Measurements from ENCODE around the gene TOP3A. TPM values are rescaled to one million over a fixed set of nuclear protein-coding genes. Genes with fewer than 3 reads are reported as not detected.

TOP3A gene
- total RNA-seq, 1 experiment from 2014 or later, result 52.2 TPM

DNA sequence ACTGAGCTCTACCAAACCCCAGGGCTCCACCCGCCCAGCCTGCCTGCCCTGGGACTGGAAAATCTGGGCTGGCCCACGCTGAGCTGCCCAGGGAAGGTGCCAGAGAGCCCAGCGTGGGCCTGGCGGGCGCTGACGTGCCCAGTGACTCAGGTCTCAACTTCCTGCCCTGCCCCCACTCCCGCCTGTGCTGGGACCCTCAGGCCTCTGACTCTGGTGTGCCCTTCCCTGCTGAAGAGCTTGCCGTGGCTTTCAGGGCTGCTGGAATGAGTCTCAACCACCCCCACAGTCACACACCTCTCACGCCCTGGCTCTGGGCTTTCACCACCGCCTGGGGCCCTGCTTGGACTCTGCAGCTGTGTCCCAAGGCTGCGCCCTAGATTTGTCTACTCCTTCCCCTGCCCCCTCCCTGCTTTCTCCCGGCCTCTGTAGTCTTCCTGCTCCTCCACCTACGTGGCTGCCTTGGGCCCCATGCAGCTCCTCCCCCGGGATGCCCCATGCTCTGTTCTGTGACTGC, 79.0 kb downstream of the TOP3A start:
- Histone ChIP-seq H4K20me1 (ENCODE audit: insufficient read depth) (no peaks in the 10 kb centered on the region), H3K9me3 (ENCODE audit: insufficient read depth, low read depth) (no peaks in the 10 kb centered on the region), H3F3A (ENCODE audit: insufficient read depth, low read depth) (peaks cover 7% of the 10 kb centered on the region; the same call in 1 of the 2 replicates), H3K36me3 (ENCODE audit: low read depth) (no peaks in the 10 kb centered on the region), H3K4me1 (replicated peaks; ENCODE audit: insufficient read depth) (peaks cover 17% of the 10 kb centered on the region), H3K27ac (peak overlapping the region; percentile 46), H3K9me2 (ENCODE audit: insufficient read depth) (no peaks in the 10 kb centered on the region), H3K4me3 (no peak overlapping the region), H3K27me3 (ENCODE audit: insufficient read depth, low read depth) (no peaks in the 10 kb centered on the region), H3K79me2 (ENCODE audit: low read depth) (no peaks in the 10 kb centered on the region), H2AFZ (no peak overlapping the region), H3K4me2 (peak overlapping the region; percentile 46)
- BruUV-seq (replicated peaks), result no TSS peak
- intact Hi-C loops (cut with micrococcal nuclease; ENCODE audit: unreplicated experiment), result no loop called here
- DNase-seq, result peak; percentile 75 to 90
- ChIA-PET POLR2A (ENCODE audit: unreplicated experiment) (interaction anchor here (0.6 to 1.1 kb wide), 6 partner anchors 12 to 151 kb away, joined by 4 to 15 read pairs (median 6); no protein-coding TSS in a partner anchor), CTCF (interaction anchor here (0.6 to 1.0 kb wide), 5 partner anchors 10 to 22 kb away, joined by 3 to 18 read pairs (median 5); partner anchors contain the start of gene LLGL1)
- TF ChIP-seq CTCF (conservative IDR thresholded peaks at IDR 0.05) (no peak), EZH2 (IDR thresholded peaks at IDR 0.05; ENCODE audit: low read depth) (no peak)

- no TSS peak for BruUV-seq (replicated peaks)
- DNase-seq, result no peak
- Histone ChIP-seq H3K4me3 (no peak overlapping the region), H3K9me2 (ENCODE audit: insufficient read depth) (no peaks in the 10 kb centered on the region), H3K4me2 (peak overlapping the region; percentile 46), H3K36me3 (ENCODE audit: low read depth) (no peaks in the 10 kb centered on the region), H3F3A (ENCODE audit: insufficient read depth, low read depth) (peaks cover 7% of the 10 kb centered on the region; the same call in 1 of the 2 replicates), H2AFZ (no peak overlapping the region), H3K9me3 (ENCODE audit: insufficient read depth, low read depth) (no peaks in the 10 kb centered on the region), H4K20me1 (ENCODE audit: insufficient read depth) (0 out of 2 replicates have a peak, but pooled peaks cover 3% of the 10 kb centered on the region), H3K4me1 (replicated peaks; ENCODE audit: insufficient read depth) (peaks cover 17% of the 10 kb centered on the region), H3K27me3 (ENCODE audit: insufficient read depth, low read depth) (no peaks in the 10 kb centered on the region), H3K79me2 (ENCODE audit: low read depth) (no peaks in the 10 kb centered on the region), H3K27ac (peak overlapping the region; percentile 46)
- ChIA-PET CTCF (no interaction called here), POLR2A (ENCODE audit: unreplicated experiment) (interaction anchor here (0.6 kb wide), 2 partner anchors 34 to 55 kb away, joined by 4 to 15 read pairs; no protein-coding TSS in a partner anchor)
- intact Hi-C loops (cut with micrococcal nuclease; ENCODE audit: unreplicated experiment), result no loop called here
- TF ChIP-seq EZH2 (IDR thresholded peaks at IDR 0.05; ENCODE audit: low read depth) (no peak), CTCF (conservative IDR thresholded peaks at IDR 0.05) (no peak)
These were observed 79.9 kb downstream of the TOP3A start for GRCh38 chr17:18234853-18235380.

- BruUV-seq (replicated peaks), result no TSS peak
- Histone ChIP-seq H3K27me3 (ENCODE audit: insufficient read depth, low read depth) (no peaks in the 10 kb centered on the region), H2AFZ (no peak overlapping the region), H3K9me2 (ENCODE audit: insufficient read depth) (no peaks in the 10 kb centered on the region), H3K4me3 (no peak overlapping the region), H3K79me2 (ENCODE audit: low read depth) (no peaks in the 10 kb centered on the region), H3F3A (ENCODE audit: insufficient read depth, low read depth) (peaks cover 7% of the 10 kb centered on the region; the same call in 1 of the 2 replicates), H3K4me2 (no peak overlapping the region), H3K36me3 (ENCODE audit: low read depth) (no peaks in the 10 kb centered on the region), H4K20me1 (ENCODE audit: insufficient read depth) (0 out of 2 replicates have a peak, but pooled peaks cover 3% of the 10 kb centered on the region), H3K27ac (no peak overlapping the region), H3K9me3 (ENCODE audit: insufficient read depth, low read depth) (no peaks in the 10 kb centered on the region), H3K4me1 (replicated peaks; ENCODE audit: insufficient read depth) (peaks cover 17% of the 10 kb centered on the region)
- intact Hi-C loops (cut with micrococcal nuclease; ENCODE audit: unreplicated experiment), result no loop called here
- TF ChIP-seq CTCF (conservative IDR thresholded peaks at IDR 0.05), result no peak
- no peak for TF ChIP-seq EZH2 (IDR thresholded peaks at IDR 0.05; ENCODE audit: low read depth)
- CTCF ChIA-PET, result no interaction called here
- POLR2A ChIA-PET (ENCODE audit: unreplicated experiment), result no interaction called here
- no peak for DNase-seq
These were observed 80.8 kb downstream of the TOP3A start for GRCh38 chr17:18233803-18234518.

Measured in PC-9 (cell line).